Measurements from ENCODE around the gene KLK10.

GRCh38 chr19:51010066-51010795 is 9.3 kb downstream of the KLK10 start:
- TF ChIP-seq CTCF (conservative IDR thresholded peaks at IDR 0.05) = no peak
- no peak for TF ChIP-seq EZH2 (IDR thresholded peaks at IDR 0.05; ENCODE audit: low read depth)

Measured in PC-9 (cell line).